ENCODE measurements around the gene ADGRD1.

ADGRD1 gene

GRCh38 chr12:130976171-130976720 lies 22.5 kb downstream of the ADGRD1 start:
- TF ChIP-seq CTCF (IDR thresholded peaks at IDR 0.05; ENCODE audit: insufficient read depth, low read length, missing control alignments) = no peak
- no peak for DNase-seq (ENCODE audit: low read depth, low spot score)
- no peak overlapping the region for H3K4me3 ChIP-seq (ENCODE audit: low read depth, low read length)
- ChIA-PET POLR2A (no interaction called here), CTCF (no interaction called here)

- no peak overlapping the region for H3K4me3 ChIP-seq (ENCODE audit: low read depth, low read length)
- CTCF ChIA-PET = no interaction called here
- POLR2A ChIA-PET = no interaction called here
- no peak for TF ChIP-seq CTCF (IDR thresholded peaks at IDR 0.05; ENCODE audit: insufficient read depth, low read length, missing control alignments)
- no peak for DNase-seq (ENCODE audit: low read depth, low spot score)
Observed at GRCh38 chr12:130977046-130977742, 23.5 kb downstream of the ADGRD1 start.

GRCh38 chr12:130977743-130978095 lies 24.0 kb downstream of the ADGRD1 start:
- ChIA-PET POLR2A (no interaction called here), CTCF (no interaction called here)
- DNase-seq (ENCODE audit: low read depth, low spot score) = no peak
- no peak for TF ChIP-seq CTCF (IDR thresholded peaks at IDR 0.05; ENCODE audit: insufficient read depth, low read length, missing control alignments)
- no peak overlapping the region for H3K4me3 ChIP-seq (ENCODE audit: low read depth, low read length)

GRCh38 chr12:130978785-130979184 lies 25.1 kb downstream of the ADGRD1 start:
- DNase-seq (ENCODE audit: low read depth, low spot score) = no peak
- TF ChIP-seq CTCF (IDR thresholded peaks at IDR 0.05; ENCODE audit: insufficient read depth, low read length, missing control alignments) = no peak
- CTCF ChIA-PET = no interaction called here
- POLR2A ChIA-PET = no interaction called here
- H3K4me3 ChIP-seq (ENCODE audit: low read depth, low read length) = no peak overlapping the region

GRCh38 chr12:130981074-130981742 lies 27.5 kb downstream of the ADGRD1 start:
- CTCF ChIA-PET = no interaction called here
- no peak for DNase-seq (ENCODE audit: low read depth, low spot score)
- no peak overlapping the region for H3K4me3 ChIP-seq (ENCODE audit: low read depth, low read length)
- TF ChIP-seq CTCF (IDR thresholded peaks at IDR 0.05; ENCODE audit: insufficient read depth, low read length, missing control alignments) = no peak
- POLR2A ChIA-PET = no interaction called here

GRCh38 chr12:130981911-130982310 lies 28.2 kb downstream of the ADGRD1 start:
- ChIA-PET CTCF (no interaction called here), POLR2A (no interaction called here)
- no peak overlapping the region for H3K4me3 ChIP-seq (ENCODE audit: low read depth, low read length)
- DNase-seq (ENCODE audit: low read depth, low spot score) = no peak
- TF ChIP-seq CTCF (IDR thresholded peaks at IDR 0.05; ENCODE audit: insufficient read depth, low read length, missing control alignments) = no peak

All from AG04449 (cell line).